NCI-H748 (cell line): ENCODE data around the gene FOCAD.
"Not testable (repeated sequence)": the region's sequence is repeated elsewhere in the genome, so short reads cannot be mapped to it uniquely, and the experiment has no call there.

Source experiments
- DNase-seq: peaks from one replicate; lab custom pipeline; 2025; ENCODE audit not compliant: unreplicated experiment; lab: John Stamatoyannopoulos, UW

The FOCAD gene

DNA sequence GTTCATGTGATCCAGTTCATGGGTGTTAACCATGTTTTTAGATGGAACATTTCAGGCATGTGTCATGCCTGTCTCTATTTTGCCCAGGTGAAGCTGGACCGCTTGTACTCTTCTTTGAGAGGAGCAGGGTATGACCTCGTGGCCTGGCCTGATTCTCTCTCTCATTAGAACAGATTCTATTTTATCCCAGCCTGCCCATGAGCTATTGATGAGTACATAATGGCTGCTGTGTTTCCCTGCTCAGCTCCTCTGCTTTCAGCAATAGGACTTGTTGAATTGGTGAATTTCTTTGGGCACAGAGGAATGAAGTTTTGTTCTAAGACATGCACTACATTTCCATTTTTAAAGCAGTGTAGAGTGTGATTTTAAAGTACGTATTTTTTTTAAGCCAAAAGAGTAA, 261.2 kb downstream of the FOCAD start:
- no peak for DNase-seq

DNA sequence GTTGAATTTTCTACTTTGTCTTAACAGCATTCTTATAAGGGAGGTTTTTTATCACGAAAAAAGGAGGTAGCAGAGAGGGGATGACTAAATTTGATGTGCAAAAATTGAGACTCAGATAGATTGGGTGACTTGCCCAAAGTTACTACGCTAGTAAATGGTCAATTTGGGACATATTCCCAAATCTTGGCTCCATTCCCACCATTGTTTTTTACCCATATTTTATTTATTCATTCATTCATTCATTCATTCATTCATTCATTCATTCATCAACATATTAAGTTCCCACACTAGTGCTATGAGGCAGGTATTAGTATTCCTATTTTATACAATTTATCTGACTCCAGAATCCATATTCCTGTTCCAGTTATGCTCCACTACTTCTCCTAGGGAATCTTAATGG, 261.8 kb downstream of the FOCAD start:
- DNase-seq = no peak

DNA sequence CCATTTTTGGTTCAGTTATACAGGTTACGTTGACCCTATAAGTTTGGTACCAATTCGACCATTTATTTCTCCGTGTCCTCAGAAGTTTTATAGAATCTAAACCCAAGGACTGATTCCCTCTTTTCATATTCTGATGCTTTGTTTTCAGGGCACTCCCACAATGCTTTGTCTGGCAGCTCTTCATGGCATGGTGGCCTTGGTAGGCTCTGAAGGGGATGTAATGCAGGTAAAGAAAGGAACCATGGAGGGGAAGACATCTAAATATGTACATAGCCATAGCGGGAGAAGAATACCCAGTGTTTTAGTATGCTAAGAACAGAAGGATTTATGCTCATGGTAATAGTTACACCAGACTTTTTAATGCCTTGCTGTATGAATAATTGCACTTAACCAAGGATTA, 264.6 kb downstream of the FOCAD start:
- DNase-seq = no peak

DNA sequence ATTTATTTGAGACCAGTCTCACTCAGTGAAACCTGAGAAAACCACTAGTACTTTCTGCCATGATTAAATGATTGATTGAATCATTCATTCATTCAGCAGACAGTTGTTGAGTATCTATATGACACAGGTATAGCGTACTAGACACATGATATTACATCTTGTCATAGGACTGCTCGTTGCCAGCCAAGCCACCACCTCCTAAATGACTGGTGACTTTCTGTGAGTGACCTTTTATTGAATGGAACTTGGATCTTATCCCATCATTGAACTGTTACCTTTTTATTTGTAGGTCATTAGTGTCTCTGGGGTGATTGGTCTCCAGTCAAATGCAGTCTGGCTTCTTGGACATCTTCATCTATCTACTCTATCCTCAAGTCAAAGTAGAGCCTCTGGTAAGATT, 266.6 kb downstream of the FOCAD start:
- DNase-seq = no peak

DNA sequence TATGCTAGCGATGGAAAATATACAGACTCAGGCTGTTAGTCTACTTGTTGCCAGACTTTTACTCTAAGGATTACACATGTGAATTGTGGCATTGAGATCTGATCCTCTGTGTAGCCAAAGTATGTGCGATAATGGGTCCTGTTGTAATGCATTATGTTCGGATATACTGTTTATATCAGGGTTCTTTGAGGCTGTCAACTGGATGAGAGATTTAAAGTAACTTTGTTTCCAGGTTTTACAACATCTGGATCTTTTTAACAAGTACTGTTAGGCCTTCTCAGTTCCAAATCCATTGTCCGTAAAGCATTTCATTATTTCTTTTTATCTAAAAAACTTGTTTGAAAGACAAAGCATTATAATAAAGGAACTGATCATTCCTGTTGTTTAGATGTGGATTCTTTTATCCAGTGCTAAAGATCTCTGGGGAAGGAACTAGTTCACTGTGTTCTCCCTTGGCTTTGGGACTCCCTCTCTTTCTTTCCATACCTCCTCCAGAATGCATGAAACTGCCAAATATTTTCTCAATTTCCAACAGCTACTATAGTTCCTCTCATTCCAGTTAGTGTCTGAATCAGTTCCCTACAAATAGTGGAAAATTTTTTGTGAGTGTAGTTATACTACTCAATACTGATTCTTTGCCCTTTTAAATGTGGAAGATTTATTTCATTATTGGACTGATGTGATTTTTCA, 278.6 kb downstream of the FOCAD start:
- DNase-seq = no peak

DNA sequence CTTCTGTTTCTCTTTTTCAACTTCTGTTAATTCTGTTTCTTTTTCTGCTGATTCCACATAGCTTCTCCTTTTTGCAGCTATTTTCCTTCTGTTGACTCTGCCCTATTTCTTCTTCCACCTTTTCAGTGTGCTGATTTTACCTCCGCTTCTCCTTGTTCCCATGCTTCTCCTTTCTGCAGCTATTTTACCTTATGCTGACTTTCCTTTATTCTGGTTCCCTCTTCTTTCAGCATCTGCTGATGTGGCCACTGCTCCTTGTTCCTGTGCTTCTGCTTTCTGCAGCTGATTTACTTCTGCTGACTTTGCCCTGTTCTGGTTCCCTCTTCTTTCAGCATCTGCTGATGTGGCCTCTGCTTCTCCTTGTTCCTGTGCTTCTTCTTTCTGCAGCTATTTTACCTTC, 288.6 kb downstream of the FOCAD start:
- no peak for DNase-seq

DNA sequence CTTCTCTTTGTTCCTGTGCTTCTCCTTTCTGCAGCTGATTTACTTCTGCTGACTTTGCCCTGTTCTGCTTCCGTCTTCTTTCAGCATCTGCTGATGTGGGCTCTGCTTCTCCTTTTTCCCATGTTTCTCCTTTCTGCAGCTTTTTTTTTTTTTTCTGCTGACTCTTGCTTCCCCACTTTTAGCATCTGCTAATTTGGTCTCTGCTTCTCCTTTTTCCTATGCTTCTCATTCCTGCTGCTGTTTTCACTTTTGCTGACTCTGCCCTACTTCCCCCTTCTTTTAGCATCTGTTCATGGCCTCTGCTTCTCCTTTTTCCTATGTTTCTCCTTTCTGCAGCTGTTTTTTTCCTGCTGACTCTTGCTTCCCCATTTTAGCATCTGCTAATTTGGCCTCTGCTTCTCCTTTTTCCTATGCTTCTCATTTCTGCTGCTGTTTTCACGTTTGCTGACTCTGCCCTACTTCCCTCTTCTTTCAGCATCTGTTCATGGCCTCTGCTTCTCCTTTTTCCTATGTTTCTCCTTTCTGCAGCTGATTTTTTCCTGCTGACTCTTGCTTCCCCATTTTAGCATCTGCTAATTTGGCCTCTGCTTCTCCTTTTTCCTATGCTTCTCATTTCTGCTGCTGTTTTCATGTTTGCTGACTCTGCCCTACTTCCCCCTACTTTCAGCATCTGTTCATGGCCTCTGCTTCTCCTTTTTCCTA, 289.3 kb downstream of the FOCAD start:
- not testable (repeated sequence) for DNase-seq

DNA sequence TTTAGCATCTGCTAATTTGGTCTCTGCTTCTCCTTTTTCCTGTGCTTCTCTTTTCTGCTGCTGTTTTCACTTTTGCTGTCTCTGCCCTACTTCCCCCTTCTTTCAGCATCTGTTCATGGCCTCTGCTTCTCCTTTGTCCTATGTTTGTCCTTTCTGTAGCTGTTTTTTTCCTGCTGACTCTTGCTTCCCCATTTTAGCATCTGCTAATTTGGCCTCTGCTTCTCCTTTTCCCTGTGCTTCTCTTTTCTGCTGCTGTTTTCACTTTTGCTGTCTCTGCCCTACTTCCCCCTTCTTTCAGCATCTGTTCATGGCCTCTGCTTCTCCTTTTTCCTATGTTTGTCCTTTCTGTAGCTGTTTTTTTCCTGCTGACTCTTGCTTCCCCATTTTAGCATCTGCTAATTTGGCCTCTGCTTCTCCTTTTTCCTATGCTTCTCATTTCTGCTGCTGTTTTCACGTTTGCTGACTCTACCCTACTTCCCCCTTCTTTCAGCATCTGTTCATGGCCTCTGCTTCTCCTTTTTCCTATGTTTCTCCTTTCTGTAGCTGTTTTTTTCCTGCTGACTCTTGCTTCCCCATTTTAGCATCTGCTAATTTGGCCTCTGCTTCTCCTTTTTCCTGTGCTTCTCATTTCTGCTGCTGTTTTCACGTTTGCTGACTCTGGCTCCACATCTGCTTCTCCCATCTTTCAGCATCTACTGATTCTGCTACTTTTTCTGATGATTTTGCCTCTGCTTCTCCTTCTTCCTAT, 290.3 kb downstream of the FOCAD start:
- DNase-seq = not testable (repeated sequence)

DNA sequence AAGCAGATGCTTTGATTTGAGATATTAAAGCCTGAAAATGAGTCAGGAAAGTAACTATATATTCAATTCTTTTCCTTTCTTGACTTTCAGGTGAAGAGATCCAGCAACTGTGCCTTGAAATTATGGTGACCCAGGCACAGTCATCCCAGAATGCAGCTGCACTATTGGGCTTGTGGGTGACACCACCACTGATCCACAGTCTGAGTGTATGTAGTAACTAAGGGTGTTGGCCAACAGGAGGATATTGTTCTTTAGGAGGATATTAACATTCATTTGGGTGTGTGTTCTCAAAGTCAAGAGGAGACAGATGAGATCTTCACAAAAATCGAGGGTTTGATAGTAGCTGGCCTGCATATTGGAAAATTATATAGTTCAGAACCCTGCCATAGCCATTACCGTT, 294.2 kb downstream of the FOCAD start:
- DNase-seq = no peak

DNA sequence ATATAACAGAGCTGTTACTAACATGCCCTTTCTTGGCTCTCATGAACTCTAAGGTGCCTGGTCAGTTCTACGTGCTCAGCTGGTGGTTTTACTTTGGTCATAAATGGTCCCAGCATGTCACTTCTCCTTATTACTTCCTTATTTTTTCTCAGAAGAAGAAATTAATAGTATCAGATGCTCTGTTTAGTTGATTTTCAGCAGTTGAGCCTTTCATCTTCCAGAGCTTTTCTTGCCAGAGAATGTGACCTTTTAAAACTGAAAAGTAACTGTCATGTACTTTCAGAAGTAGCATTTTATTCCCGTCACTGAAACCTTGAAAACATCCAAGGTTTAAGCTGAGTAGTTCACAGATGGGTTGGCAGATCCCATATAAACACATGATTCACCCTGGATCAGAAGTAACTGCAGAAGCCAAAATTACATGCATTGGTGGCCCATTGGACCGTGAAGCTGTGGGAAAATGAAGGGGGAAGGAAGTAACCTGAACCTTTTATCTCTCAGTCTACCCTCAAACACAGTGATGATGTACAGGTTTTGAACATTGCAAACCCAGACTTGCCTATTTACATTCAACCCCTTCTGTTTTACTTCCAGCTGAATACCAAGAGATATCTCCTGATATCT, 296.9 kb downstream of the FOCAD start:
- no peak for DNase-seq

DNA sequence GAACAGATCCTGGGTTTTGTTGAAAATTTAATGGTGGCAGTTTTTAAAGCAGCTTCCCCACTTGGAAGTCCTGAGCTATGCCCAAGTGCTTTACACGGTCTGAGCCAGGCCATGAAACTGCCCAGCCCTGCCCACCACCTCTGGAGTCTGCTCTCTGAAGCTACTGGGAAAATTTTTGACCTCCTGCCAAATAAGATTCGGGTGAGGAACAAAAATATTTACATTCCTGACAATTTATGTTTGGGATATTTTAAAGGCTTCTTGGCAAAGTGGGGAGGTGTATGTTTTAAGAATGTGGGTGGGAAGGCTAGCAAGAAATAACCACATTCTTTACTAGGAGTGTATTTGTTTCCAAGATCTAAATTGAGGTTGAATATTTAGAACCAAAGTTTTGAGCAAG, 297.4 kb downstream of the FOCAD start:
- DNase-seq = no peak

DNA sequence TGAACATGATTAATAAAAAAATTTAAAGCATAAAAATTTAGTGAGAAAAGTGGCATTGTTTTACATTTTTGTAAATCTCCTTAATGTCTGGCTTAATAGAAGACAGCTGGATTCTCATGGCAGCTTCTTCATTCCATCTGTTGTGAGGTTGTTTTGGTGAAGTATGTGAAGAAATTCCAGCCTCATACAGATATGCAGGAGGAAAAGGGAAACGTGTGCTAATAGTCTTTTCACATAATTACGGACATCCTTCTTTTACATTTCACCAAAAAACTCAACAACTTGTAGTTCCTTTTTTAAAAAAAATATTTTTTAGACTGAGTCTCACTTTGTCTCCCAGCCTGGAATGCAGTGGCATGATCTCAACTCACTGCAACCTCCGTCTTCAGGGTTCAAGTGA, 300.4 kb downstream of the FOCAD start:
- DNase-seq = no peak

DNA sequence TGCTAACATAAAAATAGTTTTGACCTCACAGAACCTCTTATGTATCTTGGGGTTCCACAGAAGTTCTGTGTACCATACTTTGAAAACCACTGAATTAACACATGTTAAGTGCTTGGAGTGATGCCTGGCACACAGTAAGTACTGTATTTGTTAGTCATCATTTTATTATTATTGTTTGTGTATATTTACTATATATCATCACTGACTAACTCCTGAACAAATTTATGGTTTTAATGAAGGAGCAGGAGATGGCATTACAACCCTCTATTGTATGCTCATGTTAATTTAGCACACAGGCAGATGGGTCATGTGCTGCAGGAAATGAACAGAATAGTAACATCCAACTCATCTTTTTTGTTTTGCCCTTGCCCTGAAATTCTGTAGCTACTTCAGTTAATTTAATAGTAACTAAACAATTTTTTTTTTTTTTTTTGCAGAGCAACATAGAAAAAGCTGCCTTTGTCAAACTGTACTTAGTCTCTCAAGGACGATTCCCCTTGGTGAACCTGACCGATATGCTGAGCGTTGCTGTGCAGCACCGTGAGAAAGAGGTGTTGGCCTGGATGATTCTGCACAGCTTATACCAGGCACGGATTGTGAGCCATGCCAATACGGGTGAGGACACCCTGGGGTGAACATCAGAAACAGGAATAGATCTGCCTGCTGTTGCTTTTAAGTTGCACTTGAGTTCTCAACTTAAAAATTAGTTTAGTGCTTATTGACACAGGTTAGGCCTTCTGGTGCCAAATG, 302.0 kb downstream of the FOCAD start:
- DNase-seq = no peak

DNA sequence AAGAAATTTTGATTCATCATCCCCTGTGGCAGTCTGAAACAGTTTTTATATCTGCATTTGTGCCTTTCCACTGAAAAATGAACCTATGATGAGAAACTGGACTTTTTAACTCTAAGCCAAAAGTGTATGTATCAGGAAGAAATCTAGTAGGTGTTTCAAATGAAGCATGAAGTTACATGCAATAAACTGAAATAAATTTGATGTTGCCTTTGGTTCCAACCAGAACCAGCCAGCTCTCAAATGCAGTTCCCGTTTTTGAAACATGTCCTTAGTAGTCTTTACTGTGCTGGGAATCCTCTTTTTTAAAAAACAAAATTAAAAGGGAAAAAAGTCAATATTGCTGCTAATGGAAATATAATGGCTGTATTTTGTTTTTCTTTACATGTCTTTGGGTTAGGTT, 303.5 kb downstream of the FOCAD start:
- no peak for DNase-seq

DNA sequence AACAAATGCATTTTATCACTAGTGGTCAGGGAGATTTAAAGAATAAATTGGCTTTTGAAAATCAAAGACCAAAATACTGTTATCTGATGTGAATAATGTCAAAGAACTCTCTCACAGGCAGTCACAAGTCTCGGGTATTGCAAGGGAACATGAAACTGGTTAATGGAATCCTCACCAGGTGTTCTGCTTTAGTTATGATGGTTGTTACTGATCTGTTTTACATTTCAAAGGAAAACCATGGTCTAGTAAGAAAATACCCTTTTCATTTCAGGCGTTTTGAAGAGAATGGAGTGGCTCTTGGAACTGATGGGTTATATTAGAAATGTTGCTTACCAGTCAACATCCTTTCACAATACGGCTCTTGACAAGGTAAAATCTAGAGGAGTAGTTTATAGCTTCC, 304.0 kb downstream of the FOCAD start:
- no peak for DNase-seq

DNA sequence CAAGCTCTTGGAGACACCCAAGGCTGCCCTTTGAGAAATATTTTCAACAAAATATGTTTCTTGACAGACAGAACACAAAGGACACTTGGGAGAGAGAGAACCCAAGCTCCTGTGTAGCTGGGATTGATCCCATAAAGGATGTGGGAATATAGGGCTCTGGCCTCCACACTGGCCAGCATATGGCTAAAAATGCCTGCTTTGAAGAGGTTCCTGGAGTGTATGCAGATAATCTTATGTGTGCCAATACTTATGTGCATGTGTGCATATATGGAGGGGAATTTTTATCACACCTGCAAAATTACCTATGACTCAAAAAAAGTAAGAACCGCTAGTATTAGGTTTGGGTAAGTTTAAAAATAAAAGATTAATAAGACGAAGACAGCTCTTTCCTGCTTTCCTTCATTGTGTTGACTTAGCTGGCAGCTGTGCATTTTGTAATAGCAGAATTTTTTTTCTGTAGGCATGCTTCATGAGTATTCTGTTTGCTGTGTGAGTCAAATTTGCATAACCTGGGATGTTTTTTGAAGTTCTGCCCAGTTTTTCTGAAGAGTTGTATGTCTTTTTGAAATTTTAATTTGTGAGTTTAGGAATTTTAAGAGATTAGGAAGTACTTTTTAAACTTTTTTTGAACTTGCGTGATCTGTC, 304.7 kb downstream of the FOCAD start:
- no peak for DNase-seq

DNA sequence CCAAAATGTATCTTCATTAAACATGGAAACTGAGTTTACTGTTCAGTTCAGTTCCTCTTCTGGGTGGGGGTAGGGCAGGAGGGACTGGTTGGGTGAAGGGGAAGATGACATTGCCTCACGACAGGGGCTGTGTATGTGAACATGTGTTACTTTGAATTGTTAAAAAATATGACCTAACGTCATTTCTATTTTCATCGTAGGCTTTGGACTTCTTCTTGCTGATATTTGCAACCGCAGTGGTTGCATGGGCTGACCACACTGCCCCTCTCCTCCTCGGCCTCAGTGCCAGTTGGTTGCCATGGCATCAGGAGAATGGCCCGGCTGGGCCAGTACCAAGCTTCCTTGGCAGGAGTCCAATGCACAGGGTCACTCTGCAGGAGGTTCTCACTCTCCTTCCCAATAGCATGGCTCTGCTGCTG, 305.9 kb downstream of the FOCAD start:
- DNase-seq = peak; percentile 65

DNA sequence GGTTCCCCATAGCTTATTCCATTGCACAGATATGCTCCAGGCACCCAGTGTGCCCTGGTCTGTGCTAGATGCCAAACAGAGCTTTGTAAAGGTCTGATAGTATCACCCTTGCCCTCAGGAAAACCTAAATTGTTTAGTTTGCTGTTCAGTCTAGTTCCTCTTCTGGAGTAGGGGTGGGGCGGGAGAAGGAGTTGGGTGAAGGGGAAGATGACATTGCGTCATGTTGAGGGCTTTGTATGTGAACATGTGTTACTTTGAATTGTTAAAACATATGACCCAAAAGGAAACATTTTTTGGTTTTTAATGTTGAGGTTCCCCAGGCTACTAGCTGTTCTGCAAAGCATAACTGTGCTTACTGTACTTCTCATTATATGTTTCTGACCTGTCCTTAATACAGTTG, 306.8 kb downstream of the FOCAD start:
- DNase-seq = no peak

DNA sequence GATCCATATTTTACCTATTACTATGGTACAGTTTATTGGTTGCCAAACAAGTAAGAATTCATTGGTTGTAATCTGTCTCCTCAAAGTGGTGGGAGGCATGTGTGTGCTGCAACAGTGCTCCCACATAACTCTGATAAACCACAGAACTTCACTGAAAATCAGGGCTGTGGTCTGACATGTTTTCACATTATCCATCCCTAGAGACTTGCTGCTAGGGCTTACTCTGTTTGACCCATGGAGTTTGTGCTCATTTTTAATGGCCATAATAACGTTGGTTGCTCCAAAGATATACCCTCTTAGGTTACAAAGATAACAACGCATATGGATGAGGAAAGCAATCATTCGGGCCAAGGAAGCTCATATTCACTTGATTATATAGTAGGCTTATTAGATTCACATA, 310.4 kb downstream of the FOCAD start:
- no peak for DNase-seq

DNA sequence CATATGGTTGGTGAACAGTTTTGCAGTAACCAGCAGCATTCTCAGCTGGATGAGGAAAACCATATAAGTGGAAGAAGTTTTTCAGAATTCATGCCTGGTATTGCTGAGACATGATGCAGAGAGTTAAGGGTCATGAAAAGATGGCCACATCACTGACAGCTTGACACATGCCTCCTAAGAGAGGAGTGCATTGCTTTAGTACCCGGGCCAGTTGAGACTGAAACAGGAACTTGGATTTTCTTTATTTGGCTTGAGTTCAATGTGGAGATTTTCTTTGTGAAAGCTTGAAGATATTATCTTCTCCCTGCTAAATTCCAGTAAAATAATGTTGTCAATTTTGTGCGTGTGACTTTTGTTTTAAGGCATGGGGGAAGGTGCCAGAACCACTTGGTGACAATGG, 311.6 kb downstream of the FOCAD start:
- DNase-seq = no peak

DNA sequence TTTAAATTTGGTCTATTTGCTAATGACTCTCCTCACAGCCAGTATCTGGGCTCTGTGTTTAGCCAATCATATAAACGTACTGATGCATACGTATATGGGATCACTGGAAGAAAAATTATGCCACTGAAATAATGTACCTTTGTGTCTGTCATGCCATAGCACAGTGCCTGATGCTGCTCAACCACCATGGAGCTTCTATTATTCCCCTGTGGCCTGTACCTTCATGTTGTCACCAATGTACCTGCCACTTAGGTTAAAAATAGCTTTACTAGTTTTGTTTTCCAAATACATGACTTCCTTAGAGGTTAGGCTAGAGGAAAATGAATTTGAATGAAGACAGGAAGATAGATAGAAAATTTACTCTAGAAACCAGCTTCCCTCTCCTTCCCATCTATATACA, 312.8 kb downstream of the FOCAD start:
- no peak for DNase-seq
